Measurements from ENCODE around the gene PCDHGA4.

GRCh38 chr5:141351591-141351990 lies 3.2 kb upstream of the PCDHGA4 start:
- no peak for TF ChIP-seq CTCF (conservative IDR thresholded peaks at IDR 0.05 in 1 of 2, IDR thresholded peaks at IDR 0.05 in 1 of 2; ENCODE audit: extremely low read depth in 1 of 2, insufficient read depth in 1 of 2, low read depth in 1 of 2, low read length in 2 of 2)
- TF ChIP-seq EZH2 (IDR thresholded peaks at IDR 0.05; ENCODE audit: borderline replicate concordance, low read length) = no peak

All from mammary epithelial cell (primary cell).